ENCODE results near the gene LGALS7.

LGALS7 gene

DNA sequence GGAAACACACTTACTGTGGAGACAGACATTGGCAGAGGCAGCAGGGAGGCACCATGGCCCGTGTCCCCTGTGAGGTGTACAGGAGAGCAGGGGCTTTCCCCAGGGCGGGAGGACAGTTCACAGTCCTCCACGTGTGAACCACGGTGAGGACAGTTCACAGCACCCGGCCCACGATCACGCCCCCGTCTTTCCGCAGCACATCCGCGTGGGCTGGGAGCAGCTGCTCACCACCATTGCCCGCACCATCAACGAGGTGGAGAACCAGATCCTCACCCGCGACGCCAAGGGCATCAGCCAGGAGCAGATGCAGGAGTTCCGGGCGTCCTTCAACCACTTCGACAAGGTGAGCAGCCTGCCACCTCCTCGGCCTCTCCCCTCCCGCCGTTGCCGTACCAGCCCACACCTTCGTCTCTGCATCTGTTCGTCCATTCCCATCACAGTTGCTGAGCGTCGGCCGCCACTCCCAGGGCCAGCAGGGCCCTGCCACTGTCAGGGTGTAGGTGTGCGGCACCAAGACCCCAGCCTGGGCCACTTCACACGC, 46.5 kb downstream of the LGALS7 start:
- no peak for DNase-seq (ENCODE audit: extremely low read depth, insufficient read length)
- no peak overlapping the region for H3K4me3 ChIP-seq (replicated peaks; ENCODE audit: low read depth, low read length)
- no peaks in the 10 kb centered on the region for H3K27me3 ChIP-seq (replicated peaks; ENCODE audit: control insufficient read depth, insufficient read depth, low read length)

DNA sequence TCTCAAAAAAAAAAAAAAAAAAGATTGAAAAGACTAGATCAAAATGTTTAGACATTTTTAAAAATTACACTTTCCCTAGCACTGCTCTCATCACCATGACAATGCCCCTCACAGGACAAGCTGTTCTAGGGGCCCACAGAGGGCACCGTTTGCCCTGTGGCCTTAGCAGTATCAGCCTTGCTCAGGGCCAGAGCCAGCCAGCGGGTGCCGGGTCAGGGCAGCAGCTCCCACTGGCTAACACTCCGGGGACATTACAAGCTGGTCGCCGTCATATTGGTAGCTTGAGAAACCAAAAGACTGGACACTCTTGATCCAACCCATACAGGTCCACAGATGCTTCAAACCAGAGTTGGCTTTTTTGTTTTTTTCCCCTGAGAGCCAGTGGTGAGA, 47.0 kb downstream of the LGALS7 start:
- Histone ChIP-seq H3K4me3 (replicated peaks; ENCODE audit: low read depth, low read length) (no peak overlapping the region), H3K27me3 (replicated peaks; ENCODE audit: control insufficient read depth, insufficient read depth, low read length) (no peaks in the 10 kb centered on the region), H3K36me3 (ENCODE audit: control insufficient read depth, insufficient read depth, low read length) (peaks cover 48% of the 10 kb centered on the region)
- TF ChIP-seq, protein P1, sequence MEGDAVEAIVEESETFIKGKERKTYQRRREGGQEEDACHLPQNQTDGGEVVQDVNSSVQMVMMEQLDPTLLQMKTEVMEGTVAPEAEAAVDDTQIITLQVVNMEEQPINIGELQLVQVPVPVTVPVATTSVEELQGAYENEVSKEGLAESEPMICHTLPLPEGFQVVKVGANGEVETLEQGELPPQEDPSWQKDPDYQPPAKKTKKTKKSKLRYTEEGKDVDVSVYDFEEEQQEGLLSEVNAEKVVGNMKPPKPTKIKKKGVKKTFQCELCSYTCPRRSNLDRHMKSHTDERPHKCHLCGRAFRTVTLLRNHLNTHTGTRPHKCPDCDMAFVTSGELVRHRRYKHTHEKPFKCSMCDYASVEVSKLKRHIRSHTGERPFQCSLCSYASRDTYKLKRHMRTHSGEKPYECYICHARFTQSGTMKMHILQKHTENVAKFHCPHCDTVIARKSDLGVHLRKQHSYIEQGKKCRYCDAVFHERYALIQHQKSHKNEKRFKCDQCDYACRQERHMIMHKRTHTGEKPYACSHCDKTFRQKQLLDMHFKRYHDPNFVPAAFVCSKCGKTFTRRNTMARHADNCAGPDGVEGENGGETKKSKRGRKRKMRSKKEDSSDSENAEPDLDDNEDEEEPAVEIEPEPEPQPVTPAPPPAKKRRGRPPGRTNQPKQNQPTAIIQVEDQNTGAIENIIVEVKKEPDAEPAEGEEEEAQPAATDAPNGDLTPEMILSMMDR (IDR thresholded peaks at IDR 0.05; ENCODE audit: insufficient read depth, low read length, poor library complexity, severe bottlenecking): no peak
- no peak for DNase-seq (ENCODE audit: extremely low read depth, insufficient read length)

More for the DNA sequence above, 46.5 kb downstream of the LGALS7 start:
- TF ChIP-seq, protein P1 (IDR thresholded peaks at IDR 0.05; ENCODE audit: insufficient read depth, low read length, poor library complexity, severe bottlenecking): no peak
- H3K36me3 ChIP-seq (ENCODE audit: control insufficient read depth, insufficient read depth, low read length): peaks cover 43% of the 10 kb centered on the region

DNA sequence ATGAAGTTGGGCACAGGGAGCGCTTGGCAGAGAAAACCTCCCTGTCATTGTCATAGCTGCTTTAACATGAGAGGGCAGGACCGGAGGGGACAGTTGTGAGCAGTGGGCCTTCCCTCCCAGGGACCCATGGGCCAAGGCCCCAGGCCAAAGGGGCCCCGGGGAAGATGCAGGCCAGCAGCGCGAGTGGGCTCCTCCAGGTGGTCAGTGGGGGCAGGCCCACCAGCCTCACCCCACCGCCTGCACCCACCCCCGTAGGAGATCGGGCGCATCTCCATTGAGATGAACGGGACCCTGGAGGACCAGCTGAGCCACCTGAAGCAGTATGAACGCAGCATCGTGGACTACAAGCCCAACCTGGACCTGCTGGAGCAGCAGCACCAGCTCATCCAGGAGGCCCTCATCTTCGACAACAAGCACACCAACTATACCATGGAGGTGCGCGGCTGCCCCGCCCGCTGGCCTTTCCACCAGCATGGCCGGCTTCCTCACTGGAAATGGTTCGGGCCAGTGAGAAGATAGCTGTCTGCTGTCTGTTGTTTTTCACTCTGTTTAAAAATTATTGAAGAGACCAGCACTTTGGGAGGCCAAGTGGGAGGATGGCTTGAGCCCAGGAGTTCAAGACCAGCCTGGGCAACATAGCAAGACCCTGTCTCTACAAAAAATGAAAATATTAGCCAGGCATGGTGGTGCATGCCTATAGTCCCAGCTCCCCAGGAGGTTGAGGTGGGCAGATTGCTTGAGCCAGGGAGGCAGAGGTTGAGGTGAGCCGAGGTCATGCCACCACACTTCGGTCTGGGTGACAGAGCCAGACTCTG, 47.6 kb downstream of the LGALS7 start:
- Histone ChIP-seq H3K36me3 (ENCODE audit: control insufficient read depth, insufficient read depth, low read length) (peaks cover 46% of the 10 kb centered on the region), H3K27me3 (replicated peaks; ENCODE audit: control insufficient read depth, insufficient read depth, low read length) (no peaks in the 10 kb centered on the region), H3K4me3 (replicated peaks; ENCODE audit: low read depth, low read length) (no peak overlapping the region)
- TF ChIP-seq, protein P1 (IDR thresholded peaks at IDR 0.05; ENCODE audit: insufficient read depth, low read length, poor library complexity, severe bottlenecking): no peak
- DNase-seq (ENCODE audit: extremely low read depth, insufficient read length): no peak

DNA sequence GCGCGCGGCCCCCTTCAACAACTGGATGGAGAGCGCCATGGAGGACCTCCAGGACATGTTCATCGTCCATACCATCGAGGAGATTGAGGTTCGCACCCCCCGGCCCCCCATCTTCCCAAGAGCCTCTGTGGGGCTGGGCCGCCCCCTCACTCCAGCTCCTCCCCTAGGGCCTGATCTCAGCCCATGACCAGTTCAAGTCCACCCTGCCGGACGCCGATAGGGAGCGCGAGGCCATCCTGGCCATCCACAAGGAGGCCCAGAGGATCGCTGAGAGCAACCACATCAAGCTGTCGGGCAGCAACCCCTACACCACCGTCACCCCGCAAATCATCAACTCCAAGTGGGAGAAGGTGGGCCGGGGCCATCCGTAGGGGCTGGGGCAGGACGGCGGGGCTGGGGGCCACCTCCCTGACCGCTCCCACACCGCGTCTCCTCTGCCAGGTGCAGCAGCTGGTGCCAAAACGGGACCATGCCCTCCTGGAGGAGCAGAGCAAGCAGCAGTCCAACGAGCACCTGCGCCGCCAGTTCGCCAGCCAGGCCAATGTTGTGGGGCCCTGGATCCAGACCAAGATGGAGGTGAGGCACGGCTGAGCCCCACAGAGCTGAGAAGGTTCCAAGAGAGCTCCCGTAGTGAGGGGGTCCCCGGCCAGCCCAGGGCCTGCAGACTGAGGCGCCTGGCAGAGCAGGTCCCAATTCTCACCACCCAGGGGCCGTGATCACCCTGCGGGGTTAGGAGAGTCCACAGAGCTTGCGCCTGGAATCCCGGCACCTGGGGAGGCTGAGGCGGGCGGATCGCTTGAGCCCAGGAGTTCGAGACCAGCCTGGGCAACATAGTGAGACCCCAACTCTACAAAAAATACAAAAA, 49.1 kb downstream of the LGALS7 start:
- Histone ChIP-seq H3K4me3 (replicated peaks; ENCODE audit: low read depth, low read length) (no peak overlapping the region), H3K27me3 (replicated peaks; ENCODE audit: control insufficient read depth, insufficient read depth, low read length) (no peaks in the 10 kb centered on the region), H3K36me3 (ENCODE audit: control insufficient read depth, insufficient read depth, low read length) (peaks cover 52% of the 10 kb centered on the region)
- no peak for DNase-seq (ENCODE audit: extremely low read depth, insufficient read length)
- TF ChIP-seq, protein P1 (IDR thresholded peaks at IDR 0.05; ENCODE audit: insufficient read depth, low read length, poor library complexity, severe bottlenecking): no peak

DNA sequence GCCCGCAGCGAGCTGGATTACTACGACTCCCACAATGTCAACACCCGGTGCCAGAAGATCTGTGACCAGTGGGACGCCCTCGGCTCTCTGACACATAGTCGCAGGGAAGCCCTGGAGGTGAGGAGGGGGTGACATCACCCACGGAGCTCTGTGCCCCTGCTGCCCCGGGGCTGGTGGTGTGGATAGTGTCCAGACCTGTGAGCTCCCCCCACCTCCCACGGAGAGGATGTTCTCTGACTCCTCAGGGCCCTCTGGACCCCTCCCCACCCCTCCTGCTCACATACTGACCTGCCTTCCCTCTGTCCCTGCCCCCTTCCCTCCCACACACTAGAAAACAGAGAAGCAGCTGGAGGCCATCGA, 49.7 kb downstream of the LGALS7 start:
- H3K36me3 ChIP-seq (ENCODE audit: control insufficient read depth, insufficient read depth, low read length): peaks cover 55% of the 10 kb centered on the region

More for the DNA sequence above, 49.7 kb downstream of the LGALS7 start:
- Histone ChIP-seq H3K4me3 (replicated peaks; ENCODE audit: low read depth, low read length) (no peak overlapping the region), H3K27me3 (replicated peaks; ENCODE audit: control insufficient read depth, insufficient read depth, low read length) (no peaks in the 10 kb centered on the region)
- DNase-seq (ENCODE audit: extremely low read depth, insufficient read length): no peak
- TF ChIP-seq, protein P1 (IDR thresholded peaks at IDR 0.05; ENCODE audit: insufficient read depth, low read length, poor library complexity, severe bottlenecking): no peak

Measured in GM06990 (cell line).